SU-DHL-6 (cell line): ENCODE measurements around the gene PITPNC1.

ENCODE experiments used
- EZH2phosphoT487 ChIP-seq: fragments of 200-600 bp; sonication (generic), shearing (Covaris generic); conservative IDR thresholded peaks from 2 replicates; pipeline ENCODE4 v1.6.1; 2018; ENCODE audit warnings: mild to moderate bottlenecking, antibody characterized with exemption, low read length, moderate library complexity, mixed read lengths
- TF ChIP-seq, protein P1 (sequence below): fragments of 200-600 bp; sonication (generic); IDR thresholded peaks from one replicate; pipeline ENCODE4 v1.5.1; 2017; ENCODE audit warnings: antibody characterized with exemption, mild to moderate bottlenecking, low read length, moderate library complexity; ENCODE audit not compliant: insufficient read depth, poor library complexity, severe bottlenecking

DNA sequence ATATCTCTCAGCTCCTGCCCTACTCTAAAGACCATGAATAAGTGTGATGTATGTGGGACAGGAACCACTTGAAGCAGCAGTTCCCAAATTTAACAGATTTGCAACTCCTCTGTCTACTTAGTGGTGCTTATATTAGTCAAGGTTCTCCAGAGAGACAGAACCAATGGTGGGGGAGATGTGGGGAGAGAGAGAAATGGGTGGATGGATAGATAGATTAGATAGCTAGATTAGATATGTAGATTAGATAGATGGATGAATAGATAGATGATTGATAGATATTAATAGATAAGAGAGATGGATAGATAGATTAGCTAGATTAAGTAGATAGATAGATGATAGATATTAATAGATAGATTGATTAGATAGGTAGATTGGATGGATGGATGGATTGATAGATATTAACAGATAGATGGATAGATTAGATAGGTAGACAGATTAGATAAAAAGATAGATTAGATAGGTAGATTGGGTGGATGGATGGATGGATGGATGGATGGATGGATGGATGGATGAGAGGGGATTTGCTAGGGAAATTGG, 186.7 kb downstream of the PITPNC1 start:
- TF ChIP-seq, protein P1, sequence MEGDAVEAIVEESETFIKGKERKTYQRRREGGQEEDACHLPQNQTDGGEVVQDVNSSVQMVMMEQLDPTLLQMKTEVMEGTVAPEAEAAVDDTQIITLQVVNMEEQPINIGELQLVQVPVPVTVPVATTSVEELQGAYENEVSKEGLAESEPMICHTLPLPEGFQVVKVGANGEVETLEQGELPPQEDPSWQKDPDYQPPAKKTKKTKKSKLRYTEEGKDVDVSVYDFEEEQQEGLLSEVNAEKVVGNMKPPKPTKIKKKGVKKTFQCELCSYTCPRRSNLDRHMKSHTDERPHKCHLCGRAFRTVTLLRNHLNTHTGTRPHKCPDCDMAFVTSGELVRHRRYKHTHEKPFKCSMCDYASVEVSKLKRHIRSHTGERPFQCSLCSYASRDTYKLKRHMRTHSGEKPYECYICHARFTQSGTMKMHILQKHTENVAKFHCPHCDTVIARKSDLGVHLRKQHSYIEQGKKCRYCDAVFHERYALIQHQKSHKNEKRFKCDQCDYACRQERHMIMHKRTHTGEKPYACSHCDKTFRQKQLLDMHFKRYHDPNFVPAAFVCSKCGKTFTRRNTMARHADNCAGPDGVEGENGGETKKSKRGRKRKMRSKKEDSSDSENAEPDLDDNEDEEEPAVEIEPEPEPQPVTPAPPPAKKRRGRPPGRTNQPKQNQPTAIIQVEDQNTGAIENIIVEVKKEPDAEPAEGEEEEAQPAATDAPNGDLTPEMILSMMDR = no peak
- TF ChIP-seq EZH2phosphoT487 = no peak
